DMS 273 (cell line): ENCODE results near the gene DHX15.
"Not testable (repeated sequence)": the region's sequence is repeated elsewhere in the genome, so short reads cannot be mapped to it uniquely, and the experiment has no call there.

ENCODE experiments used
- DNase-seq: peaks from one replicate; lab custom pipeline; 2025; ENCODE audit not compliant: unreplicated experiment; lab: John Stamatoyannopoulos, UW

DHX15 gene

GRCh38 chr4:24550441-24551175, 33.7 kb downstream of the DHX15 start:
- no peak for DNase-seq

GRCh38 chr4:24547979-24548378, 36.4 kb downstream of the DHX15 start:
- DNase-seq = no peak

- DNase-seq = no peak
Observed at GRCh38 chr4:24544208-24544988, 40.0 kb downstream of the DHX15 start.

GRCh38 chr4:24537025-24537424, 47.3 kb downstream of the DHX15 start:
- DNase-seq = no peak

- DNase-seq = no peak
Observed at GRCh38 chr4:24535399-24535798, 49.0 kb downstream of the DHX15 start.

GRCh38 chr4:24533364-24533763, 51.0 kb downstream of the DHX15 start:
- no peak for DNase-seq

- no peak for DNase-seq
Observed at GRCh38 chr4:24529555-24529954, 54.8 kb downstream of the DHX15 start.

- DNase-seq = no peak
Observed at GRCh38 chr4:24527371-24527770, 57.0 kb downstream of the DHX15 start.

- DNase-seq = no peak
Observed at GRCh38 chr4:24521544-24521943, 62.8 kb downstream of the DHX15 start.

- no peak for DNase-seq
Observed at GRCh38 chr4:24519649-24520048, 64.7 kb downstream of the DHX15 start.

- DNase-seq = no peak
Observed at GRCh38 chr4:24517676-24518075, 66.7 kb downstream of the DHX15 start.

GRCh38 chr4:24516926-24517325, 67.4 kb downstream of the DHX15 start:
- no peak for DNase-seq

GRCh38 chr4:24515698-24516097, 68.7 kb downstream of the DHX15 start:
- DNase-seq = no peak

- peak; percentile 28 for DNase-seq
Observed at GRCh38 chr4:24514808-24515207, 69.5 kb downstream of the DHX15 start.

- DNase-seq = no peak
Observed at GRCh38 chr4:24513718-24514117, 70.6 kb downstream of the DHX15 start.

GRCh38 chr4:24511371-24512063, 72.8 kb downstream of the DHX15 start:
- no peak for DNase-seq

- no peak for DNase-seq
Observed at GRCh38 chr4:24510091-24510490, 74.3 kb downstream of the DHX15 start.

- no peak for DNase-seq
Observed at GRCh38 chr4:24508541-24508940, 75.8 kb downstream of the DHX15 start.

- no peak for DNase-seq
Observed at GRCh38 chr4:24507439-24507838, 76.9 kb downstream of the DHX15 start.

GRCh38 chr4:24503090-24503489, 81.3 kb downstream of the DHX15 start:
- DNase-seq = not testable (repeated sequence)

- DNase-seq = no peak
Observed at GRCh38 chr4:24497221-24497620, 87.1 kb downstream of the DHX15 start.

GRCh38 chr4:24496597-24496996, 87.8 kb downstream of the DHX15 start:
- no peak for DNase-seq
